Activated B cell treated with CpG ODN at 0.5 μM for 24 hours (primary cell): ENCODE data around the gene PBX1. TPM values are rescaled to one million over a fixed set of nuclear protein-coding genes. Genes with fewer than 3 reads are reported as not detected.

Experiments
- ATAC-seq: fragments of 200-7000 bp; cut with Tn5 transposase; one replicate; pipeline ENCODE4 v1.10.0; 2021; ENCODE audit warnings: low read depth, mild to moderate bottlenecking, moderate library complexity
- CTCF ChIA-PET: fragments of 350-600 bp; sonication (Branson Sonifier 250); formaldehyde crosslinking; loops from one replicate; lab custom pipeline; 2021; ENCODE audit warnings: antibody characterized with exemption; lab: Charles Lee
- POLR2A ChIA-PET: fragments of 350-600 bp; sonication (Branson Sonifier 250); formaldehyde crosslinking; loops from one replicate; lab custom pipeline; 2021; ENCODE audit warnings: antibody characterized with exemption; lab: Charles Lee
- DNase-seq: peaks from one replicate; pipeline ENCODE4 v3.0.0; 2022
- H3K27ac Mint-ChIP-seq: one replicate; pipeline ENCODE4 v1.8.0; 2020; ENCODE audit warnings: mixed read lengths
- H3K27me3 Mint-ChIP-seq: one replicate; pipeline ENCODE4 v1.8.0; 2021; ENCODE audit warnings: mixed read lengths
- H3K36me3 Mint-ChIP-seq: one replicate; pipeline ENCODE4 v1.8.0; 2021; ENCODE audit warnings: low read depth, mixed read lengths
- H3K4me1 Mint-ChIP-seq: one replicate; pipeline ENCODE4 v1.8.0; 2021; ENCODE audit warnings: mixed read lengths
- H3K4me3 Mint-ChIP-seq: one replicate; pipeline ENCODE4 v1.8.0; 2020; ENCODE audit warnings: mild to moderate bottlenecking, mixed read lengths
- H3K9me3 Mint-ChIP-seq: one replicate; pipeline ENCODE4 v1.8.0; 2020; ENCODE audit warnings: mixed read lengths
- intact Hi-C: fragments of 100-400 bp; cut with micrococcal nuclease; formaldehyde crosslinking; loops from one replicate; pipeline ENCODE4 v1.15.1; 2024
- total RNA-seq: library from RNA; stranded (reverse); gene quantifications from 2 replicates; pipeline ENCODE4 v1.2.3, GENCODE V29; 2022
- TF ChIP-seq, protein P1 (sequence below): fragments of 200-600 bp; IDR thresholded peaks from one replicate; pipeline ENCODE4 v1.8.0; 2022; ENCODE audit warnings: antibody characterized with exemption, mild to moderate bottlenecking

Gene PBX1
- total RNA-seq, 1 donor from 2014 or later = not detected

DNA sequence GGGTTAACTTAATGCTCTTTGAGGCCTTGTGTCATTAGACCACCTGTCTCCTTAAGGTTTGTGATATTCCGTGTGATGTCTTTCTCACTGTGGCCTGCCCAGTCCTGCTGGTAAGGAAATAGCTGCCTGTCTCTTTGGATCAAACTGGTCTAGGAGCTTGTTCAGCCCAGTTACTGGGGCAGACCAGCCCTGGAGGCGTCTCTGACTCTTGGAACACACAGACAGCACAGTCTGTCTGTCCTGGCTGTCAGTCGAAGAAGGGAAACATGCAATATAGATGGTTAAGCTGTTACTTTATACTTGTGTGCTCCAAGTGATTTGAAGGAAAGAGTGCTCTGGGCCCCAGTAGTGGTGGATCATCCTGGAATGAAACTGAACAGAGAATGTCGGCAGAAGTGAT lies 20.4 kb downstream of the PBX1 start:
- ATAC-seq (no peak), DNase-seq (no peak)
- Mint-ChIP-seq H3K36me3 (no peaks in the 10 kb centered on the region), H3K27me3 (no peaks in the 10 kb centered on the region), H3K4me3 (no peak overlapping the region), H3K9me3 (no peaks in the 10 kb centered on the region), H3K4me1 (no peaks in the 10 kb centered on the region), H3K27ac (no peak overlapping the region)
- ChIA-PET POLR2A (no interaction called here), CTCF (no interaction called here)
- intact Hi-C loops = no loop called here
- TF ChIP-seq, protein P1, sequence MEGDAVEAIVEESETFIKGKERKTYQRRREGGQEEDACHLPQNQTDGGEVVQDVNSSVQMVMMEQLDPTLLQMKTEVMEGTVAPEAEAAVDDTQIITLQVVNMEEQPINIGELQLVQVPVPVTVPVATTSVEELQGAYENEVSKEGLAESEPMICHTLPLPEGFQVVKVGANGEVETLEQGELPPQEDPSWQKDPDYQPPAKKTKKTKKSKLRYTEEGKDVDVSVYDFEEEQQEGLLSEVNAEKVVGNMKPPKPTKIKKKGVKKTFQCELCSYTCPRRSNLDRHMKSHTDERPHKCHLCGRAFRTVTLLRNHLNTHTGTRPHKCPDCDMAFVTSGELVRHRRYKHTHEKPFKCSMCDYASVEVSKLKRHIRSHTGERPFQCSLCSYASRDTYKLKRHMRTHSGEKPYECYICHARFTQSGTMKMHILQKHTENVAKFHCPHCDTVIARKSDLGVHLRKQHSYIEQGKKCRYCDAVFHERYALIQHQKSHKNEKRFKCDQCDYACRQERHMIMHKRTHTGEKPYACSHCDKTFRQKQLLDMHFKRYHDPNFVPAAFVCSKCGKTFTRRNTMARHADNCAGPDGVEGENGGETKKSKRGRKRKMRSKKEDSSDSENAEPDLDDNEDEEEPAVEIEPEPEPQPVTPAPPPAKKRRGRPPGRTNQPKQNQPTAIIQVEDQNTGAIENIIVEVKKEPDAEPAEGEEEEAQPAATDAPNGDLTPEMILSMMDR = no peak

DNA sequence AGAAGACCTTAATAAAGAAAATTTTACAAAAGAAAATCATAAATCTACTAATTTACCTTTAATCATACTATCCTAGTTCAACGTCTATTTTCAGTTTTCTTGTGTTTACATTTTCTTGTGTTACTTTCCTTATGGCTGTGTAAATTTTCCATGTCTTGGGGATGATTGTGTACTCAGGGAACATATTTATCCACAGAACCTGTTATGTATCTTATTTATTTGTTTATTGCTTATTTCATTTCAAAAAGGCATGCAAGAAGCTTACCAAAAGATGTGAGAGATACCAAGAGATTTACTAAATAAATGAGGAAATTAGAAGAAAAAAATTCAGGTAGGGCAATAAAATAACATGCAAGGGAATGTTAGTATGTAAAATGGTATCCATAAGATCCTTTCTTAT lies 22.8 kb downstream of the PBX1 start:
- no peak overlapping the region for H3K4me3 Mint-ChIP-seq
- CTCF ChIA-PET = no interaction called here
- no peaks in the 10 kb centered on the region for H3K9me3 Mint-ChIP-seq
- no peak overlapping the region for H3K27ac Mint-ChIP-seq
- POLR2A ChIA-PET = no interaction called here
- H3K4me1 Mint-ChIP-seq = no peaks in the 10 kb centered on the region
- intact Hi-C loops = no loop called here
- TF ChIP-seq, protein P1 = no peak
- H3K27me3 Mint-ChIP-seq = no peaks in the 10 kb centered on the region
- no peak for DNase-seq
- H3K36me3 Mint-ChIP-seq = no peaks in the 10 kb centered on the region
- no peak for ATAC-seq

DNA sequence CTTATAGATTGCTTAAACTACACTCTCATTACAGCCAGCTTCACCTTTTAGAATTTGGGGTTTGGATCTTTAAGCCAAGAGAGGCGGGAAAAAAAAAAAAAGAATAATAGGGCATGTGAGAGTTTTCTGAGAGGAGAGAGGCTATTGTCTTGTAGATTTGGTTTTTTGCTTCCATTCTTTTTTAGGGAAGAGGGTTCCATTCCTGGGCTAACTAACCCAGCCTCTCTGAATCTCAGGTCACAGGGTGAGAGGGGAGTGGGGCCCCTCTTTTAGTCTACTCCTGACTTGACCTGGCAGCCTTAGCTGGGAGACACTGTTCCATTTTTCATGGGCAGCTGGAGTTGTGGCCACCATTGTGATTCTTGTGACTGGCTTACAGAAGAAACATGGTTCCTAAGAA lies 24.2 kb downstream of the PBX1 start:
- H3K4me3 Mint-ChIP-seq = no peak overlapping the region
- intact Hi-C loops = no loop called here
- no peaks in the 10 kb centered on the region for H3K36me3 Mint-ChIP-seq
- no peaks in the 10 kb centered on the region for H3K27me3 Mint-ChIP-seq
- TF ChIP-seq, protein P1 = no peak
- ATAC-seq = no peak
- H3K27ac Mint-ChIP-seq = no peak overlapping the region
- POLR2A ChIA-PET = no interaction called here
- no peaks in the 10 kb centered on the region for H3K9me3 Mint-ChIP-seq
- CTCF ChIA-PET = no interaction called here
- no peak for DNase-seq
- H3K4me1 Mint-ChIP-seq = no peaks in the 10 kb centered on the region

DNA sequence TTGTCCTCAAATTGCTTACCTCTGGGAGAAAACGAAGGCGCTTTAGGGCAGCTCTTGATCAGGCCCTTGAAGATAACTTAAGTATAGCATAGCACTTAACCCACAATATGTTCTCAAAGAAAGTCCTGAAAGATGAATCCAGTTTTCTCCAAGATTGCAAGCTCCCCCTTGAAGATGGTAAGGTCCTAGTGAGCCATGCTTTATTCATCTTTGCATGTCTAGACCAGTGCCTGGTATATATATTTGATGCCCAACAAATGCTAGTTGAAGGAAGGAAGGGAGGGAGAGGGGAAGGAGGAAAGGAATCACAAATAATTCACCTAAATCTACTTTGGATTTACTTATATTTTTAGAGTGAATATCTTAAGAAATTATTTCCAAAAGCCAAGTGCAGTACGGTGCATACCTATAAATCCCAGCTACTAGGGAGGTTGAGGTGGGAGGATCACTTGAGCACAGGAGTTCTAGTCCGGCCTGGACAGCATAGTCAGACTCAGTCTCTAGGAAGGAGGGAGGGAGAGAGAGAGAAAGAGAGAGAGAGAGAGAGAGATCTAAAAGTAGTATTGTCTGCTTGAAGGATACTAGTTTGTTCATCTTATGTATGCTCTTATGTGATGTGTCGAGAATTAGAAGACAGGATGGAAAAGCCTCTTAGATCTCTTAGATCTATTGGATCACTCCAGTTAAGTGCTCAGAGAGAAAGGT lies 25.0 kb downstream of the PBX1 start:
- POLR2A ChIA-PET = no interaction called here
- ATAC-seq = no peak
- CTCF ChIA-PET = no interaction called here
- H3K36me3 Mint-ChIP-seq = no peaks in the 10 kb centered on the region
- H3K27ac Mint-ChIP-seq = no peak overlapping the region
- H3K27me3 Mint-ChIP-seq = no peaks in the 10 kb centered on the region
- TF ChIP-seq, protein P1 = no peak
- DNase-seq = no peak
- no peak overlapping the region for H3K4me3 Mint-ChIP-seq
- no peaks in the 10 kb centered on the region for H3K9me3 Mint-ChIP-seq
- no peaks in the 10 kb centered on the region for H3K4me1 Mint-ChIP-seq
- intact Hi-C loops = no loop called here

GRCh38 chr1:164586591-164586990 lies 27.6 kb downstream of the PBX1 start:
- peaks cover 8% of the 10 kb centered on the region for H3K27me3 Mint-ChIP-seq
- H3K36me3 Mint-ChIP-seq = no peaks in the 10 kb centered on the region
- intact Hi-C loops = no loop called here
- POLR2A ChIA-PET = no interaction called here
- ATAC-seq (no peak), DNase-seq (no peak)
- TF ChIP-seq, protein P1 = no peak
- no peaks in the 10 kb centered on the region for H3K4me1 Mint-ChIP-seq
- CTCF ChIA-PET = no interaction called here
- H3K27ac Mint-ChIP-seq = no peak overlapping the region
- no peak overlapping the region for H3K4me3 Mint-ChIP-seq
- H3K9me3 Mint-ChIP-seq = no peaks in the 10 kb centered on the region
